Measurements from ENCODE around the gene ARHGAP22.

The ARHGAP22 gene

GRCh38 chr10:48444861-48445841 lies 159.7 kb downstream of the ARHGAP22 start:
- Histone ChIP-seq H3K36me3 (ENCODE audit: control insufficient read depth, insufficient read depth, low read length) (no peaks in the 10 kb centered on the region), H3K4me3 (ENCODE audit: insufficient read depth, low read depth, low read length, poor library complexity, severe bottlenecking) (no peak overlapping the region), H3K4me1 (ENCODE audit: control insufficient read depth, insufficient read depth, low read length, poor library complexity, severe bottlenecking) (no peaks in the 10 kb centered on the region), H3K27me3 (replicated peaks; ENCODE audit: control insufficient read depth, insufficient read depth, low read length, poor library complexity, severe bottlenecking) (no peaks in the 10 kb centered on the region), H3K9me3 (ENCODE audit: control insufficient read depth, low read length) (no peaks in the 10 kb centered on the region), H3K27ac (ENCODE audit: insufficient read depth, low read length, poor library complexity, severe bottlenecking) (no peak overlapping the region)
- no peak for DNase-seq

DNA sequence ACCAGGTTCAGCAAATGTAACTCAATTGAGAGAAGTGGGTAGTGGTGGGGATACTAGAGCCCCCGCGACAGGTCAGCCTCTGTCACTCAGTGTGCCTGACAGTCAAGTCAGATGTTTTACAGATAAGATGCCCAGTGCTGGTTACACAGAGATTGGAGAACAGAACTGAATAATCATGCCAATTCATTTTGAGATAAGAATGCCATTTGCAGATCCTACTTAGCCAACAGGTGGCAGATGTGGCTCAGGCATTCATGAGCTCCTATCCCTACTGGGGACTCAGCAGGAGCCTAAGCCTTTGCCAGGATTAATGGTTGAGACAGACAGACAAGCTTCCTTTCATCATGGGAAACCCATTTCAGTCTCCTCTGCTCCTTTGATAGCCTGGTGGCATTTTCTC lies 160.6 kb downstream of the ARHGAP22 start:
- Histone ChIP-seq H3K4me1 (ENCODE audit: control insufficient read depth, insufficient read depth, low read length, poor library complexity, severe bottlenecking) (no peaks in the 10 kb centered on the region), H3K36me3 (ENCODE audit: control insufficient read depth, insufficient read depth, low read length) (no peaks in the 10 kb centered on the region), H3K4me3 (ENCODE audit: insufficient read depth, low read depth, low read length, poor library complexity, severe bottlenecking) (no peak overlapping the region), H3K9me3 (ENCODE audit: control insufficient read depth, low read length) (no peaks in the 10 kb centered on the region), H3K27me3 (replicated peaks; ENCODE audit: control insufficient read depth, insufficient read depth, low read length, poor library complexity, severe bottlenecking) (no peaks in the 10 kb centered on the region), H3K27ac (ENCODE audit: insufficient read depth, low read length, poor library complexity, severe bottlenecking) (no peak overlapping the region)
- no peak for DNase-seq

DNA sequence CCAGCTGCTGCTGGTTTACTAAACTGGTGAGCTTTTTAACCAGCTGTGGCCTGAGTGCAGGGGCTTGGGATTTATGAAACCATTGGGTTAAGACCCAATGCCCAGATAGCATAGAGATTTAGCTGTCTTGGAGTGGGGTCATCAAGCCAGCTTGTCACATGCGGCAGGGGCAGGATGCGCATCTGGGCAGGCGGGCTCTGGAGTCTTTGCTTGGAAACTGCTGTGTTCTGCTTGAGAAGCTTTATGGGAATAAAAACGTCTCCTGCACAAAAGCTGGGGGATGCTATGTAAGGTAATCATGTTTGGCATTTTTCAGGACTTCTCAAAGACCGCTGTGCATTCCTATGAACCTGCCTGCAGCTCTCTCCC lies 162.1 kb downstream of the ARHGAP22 start:
- no peaks in the 10 kb centered on the region for H3K36me3 ChIP-seq (ENCODE audit: control insufficient read depth, insufficient read depth, low read length)
- no peak overlapping the region for H3K4me3 ChIP-seq (ENCODE audit: insufficient read depth, low read depth, low read length, poor library complexity, severe bottlenecking)
- no peaks in the 10 kb centered on the region for H3K9me3 ChIP-seq (ENCODE audit: control insufficient read depth, low read length)
- DNase-seq, result no peak
- H3K4me1 ChIP-seq (ENCODE audit: control insufficient read depth, insufficient read depth, low read length, poor library complexity, severe bottlenecking), result no peaks in the 10 kb centered on the region
- no peak overlapping the region for H3K27ac ChIP-seq (ENCODE audit: insufficient read depth, low read length, poor library complexity, severe bottlenecking)
- H3K27me3 ChIP-seq (replicated peaks; ENCODE audit: control insufficient read depth, insufficient read depth, low read length, poor library complexity, severe bottlenecking), result no peaks in the 10 kb centered on the region

DNA sequence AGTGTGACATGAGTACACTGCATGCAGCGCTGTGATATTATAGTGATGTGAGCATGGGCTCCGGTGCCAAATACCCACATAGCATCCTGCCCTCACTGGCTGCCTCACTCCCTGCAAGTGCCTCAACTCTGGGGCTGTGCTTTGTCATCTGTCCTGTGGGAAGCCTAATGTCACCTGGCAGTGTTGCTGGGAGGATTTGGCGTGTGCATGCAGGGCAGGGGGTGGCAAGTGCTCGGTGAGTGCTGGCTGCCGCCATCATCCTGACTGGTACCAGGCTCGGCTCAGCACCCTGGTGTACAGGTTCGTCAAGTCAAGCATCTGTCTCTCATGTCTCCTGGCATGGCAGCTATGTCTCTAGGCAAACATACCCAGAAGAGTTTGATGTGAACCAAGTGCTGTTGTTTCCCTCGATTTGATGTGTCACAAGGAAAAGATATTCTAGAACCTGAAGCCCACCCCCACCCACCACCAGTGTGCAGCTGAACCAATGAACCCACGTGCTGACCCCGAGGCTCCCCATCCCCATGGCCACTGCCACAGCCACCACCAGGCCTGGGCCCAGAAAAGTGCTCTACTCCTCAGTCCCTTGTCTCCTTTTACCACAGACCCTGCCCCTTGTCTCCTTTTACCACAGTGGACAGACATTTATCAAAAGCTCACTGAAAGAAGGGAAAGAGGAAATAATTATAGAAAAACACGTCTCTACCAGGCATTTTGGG lies 162.6 kb downstream of the ARHGAP22 start:
- Histone ChIP-seq H3K36me3 (ENCODE audit: control insufficient read depth, insufficient read depth, low read length) (no peaks in the 10 kb centered on the region), H3K27me3 (replicated peaks; ENCODE audit: control insufficient read depth, insufficient read depth, low read length, poor library complexity, severe bottlenecking) (no peaks in the 10 kb centered on the region), H3K9me3 (ENCODE audit: control insufficient read depth, low read length) (no peaks in the 10 kb centered on the region), H3K27ac (ENCODE audit: insufficient read depth, low read length, poor library complexity, severe bottlenecking) (no peak overlapping the region), H3K4me3 (ENCODE audit: insufficient read depth, low read depth, low read length, poor library complexity, severe bottlenecking) (no peak overlapping the region), H3K4me1 (ENCODE audit: control insufficient read depth, insufficient read depth, low read length, poor library complexity, severe bottlenecking) (no peaks in the 10 kb centered on the region)
- no peak for DNase-seq

GRCh38 chr10:48440771-48441170 lies 164.1 kb downstream of the ARHGAP22 start:
- H3K27me3 ChIP-seq (replicated peaks; ENCODE audit: control insufficient read depth, insufficient read depth, low read length, poor library complexity, severe bottlenecking), result no peaks in the 10 kb centered on the region
- H3K27ac ChIP-seq (ENCODE audit: insufficient read depth, low read length, poor library complexity, severe bottlenecking), result no peak overlapping the region
- H3K36me3 ChIP-seq (ENCODE audit: control insufficient read depth, insufficient read depth, low read length), result no peaks in the 10 kb centered on the region
- no peak overlapping the region for H3K4me3 ChIP-seq (ENCODE audit: insufficient read depth, low read depth, low read length, poor library complexity, severe bottlenecking)
- no peaks in the 10 kb centered on the region for H3K9me3 ChIP-seq (ENCODE audit: control insufficient read depth, low read length)
- H3K4me1 ChIP-seq (ENCODE audit: control insufficient read depth, insufficient read depth, low read length, poor library complexity, severe bottlenecking), result no peaks in the 10 kb centered on the region
- no peak for DNase-seq

GRCh38 chr10:48439581-48440041 lies 165.3 kb downstream of the ARHGAP22 start:
- Histone ChIP-seq H3K36me3 (ENCODE audit: control insufficient read depth, insufficient read depth, low read length) (no peaks in the 10 kb centered on the region), H3K27ac (ENCODE audit: insufficient read depth, low read length, poor library complexity, severe bottlenecking) (no peak overlapping the region), H3K27me3 (replicated peaks; ENCODE audit: control insufficient read depth, insufficient read depth, low read length, poor library complexity, severe bottlenecking) (no peaks in the 10 kb centered on the region), H3K4me3 (ENCODE audit: insufficient read depth, low read depth, low read length, poor library complexity, severe bottlenecking) (no peak overlapping the region), H3K4me1 (ENCODE audit: control insufficient read depth, insufficient read depth, low read length, poor library complexity, severe bottlenecking) (no peaks in the 10 kb centered on the region), H3K9me3 (ENCODE audit: control insufficient read depth, low read length) (no peaks in the 10 kb centered on the region)
- no peak for DNase-seq

DNA sequence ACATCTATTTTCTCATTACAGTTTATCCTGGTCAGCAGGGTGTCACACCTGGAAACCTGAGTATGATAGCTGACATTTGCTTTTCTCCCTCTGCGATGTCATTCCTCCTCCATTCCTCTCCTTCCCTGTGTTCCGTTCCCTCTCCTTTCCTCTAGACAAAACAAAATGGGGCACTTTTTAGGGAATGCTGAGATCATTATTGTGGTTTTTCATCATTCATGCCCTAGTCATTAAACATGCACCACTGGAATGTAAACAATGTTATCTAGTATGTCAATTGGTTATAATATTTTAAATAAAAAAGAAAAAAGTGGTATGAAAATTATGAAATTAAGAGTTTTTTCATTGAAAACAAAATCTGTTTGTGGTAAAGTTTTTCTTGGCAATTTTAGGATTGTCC lies 165.8 kb downstream of the ARHGAP22 start:
- Histone ChIP-seq H3K36me3 (ENCODE audit: control insufficient read depth, insufficient read depth, low read length) (no peaks in the 10 kb centered on the region), H3K4me3 (ENCODE audit: insufficient read depth, low read depth, low read length, poor library complexity, severe bottlenecking) (no peak overlapping the region), H3K9me3 (ENCODE audit: control insufficient read depth, low read length) (no peaks in the 10 kb centered on the region), H3K27me3 (replicated peaks; ENCODE audit: control insufficient read depth, insufficient read depth, low read length, poor library complexity, severe bottlenecking) (no peaks in the 10 kb centered on the region), H3K27ac (ENCODE audit: insufficient read depth, low read length, poor library complexity, severe bottlenecking) (no peak overlapping the region), H3K4me1 (ENCODE audit: control insufficient read depth, insufficient read depth, low read length, poor library complexity, severe bottlenecking) (no peaks in the 10 kb centered on the region)
- no peak for DNase-seq

DNA sequence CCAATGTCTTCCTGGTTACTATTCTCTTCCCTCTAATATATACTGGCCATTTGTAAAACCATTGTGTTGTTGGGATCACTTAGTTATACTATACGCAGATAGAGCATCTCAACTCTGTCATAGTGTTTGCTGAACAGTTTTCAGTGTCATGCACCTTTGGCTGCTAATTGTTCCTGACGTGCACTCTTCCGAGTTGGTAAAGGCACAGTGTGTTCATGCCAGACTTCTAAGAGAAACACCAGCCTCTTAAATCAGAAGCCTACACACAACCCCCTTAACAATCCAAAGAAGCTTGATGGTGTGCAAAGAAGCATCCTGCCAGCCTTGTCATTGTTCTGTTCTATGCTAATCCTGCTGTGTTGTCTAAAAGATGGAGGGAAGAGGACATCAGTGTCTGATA lies 167.3 kb downstream of the ARHGAP22 start:
- no peaks in the 10 kb centered on the region for H3K27me3 ChIP-seq (replicated peaks; ENCODE audit: control insufficient read depth, insufficient read depth, low read length, poor library complexity, severe bottlenecking)
- H3K9me3 ChIP-seq (ENCODE audit: control insufficient read depth, low read length), result no peaks in the 10 kb centered on the region
- no peak for DNase-seq
- H3K4me3 ChIP-seq (ENCODE audit: insufficient read depth, low read depth, low read length, poor library complexity, severe bottlenecking), result no peak overlapping the region
- no peak overlapping the region for H3K27ac ChIP-seq (ENCODE audit: insufficient read depth, low read length, poor library complexity, severe bottlenecking)
- H3K36me3 ChIP-seq (ENCODE audit: control insufficient read depth, insufficient read depth, low read length), result no peaks in the 10 kb centered on the region
- H3K4me1 ChIP-seq (ENCODE audit: control insufficient read depth, insufficient read depth, low read length, poor library complexity, severe bottlenecking), result no peaks in the 10 kb centered on the region

GRCh38 chr10:48431871-48432270 lies 173.0 kb downstream of the ARHGAP22 start:
- no peaks in the 10 kb centered on the region for H3K9me3 ChIP-seq (ENCODE audit: control insufficient read depth, low read length)
- H3K36me3 ChIP-seq (ENCODE audit: control insufficient read depth, insufficient read depth, low read length), result peaks cover 8% of the 10 kb centered on the region
- no peak overlapping the region for H3K4me3 ChIP-seq (ENCODE audit: insufficient read depth, low read depth, low read length, poor library complexity, severe bottlenecking)
- no peaks in the 10 kb centered on the region for H3K27me3 ChIP-seq (replicated peaks; ENCODE audit: control insufficient read depth, insufficient read depth, low read length, poor library complexity, severe bottlenecking)
- H3K27ac ChIP-seq (ENCODE audit: insufficient read depth, low read length, poor library complexity, severe bottlenecking), result no peak overlapping the region
- DNase-seq, result no peak
- H3K4me1 ChIP-seq (ENCODE audit: control insufficient read depth, insufficient read depth, low read length, poor library complexity, severe bottlenecking), result no peaks in the 10 kb centered on the region

DNA sequence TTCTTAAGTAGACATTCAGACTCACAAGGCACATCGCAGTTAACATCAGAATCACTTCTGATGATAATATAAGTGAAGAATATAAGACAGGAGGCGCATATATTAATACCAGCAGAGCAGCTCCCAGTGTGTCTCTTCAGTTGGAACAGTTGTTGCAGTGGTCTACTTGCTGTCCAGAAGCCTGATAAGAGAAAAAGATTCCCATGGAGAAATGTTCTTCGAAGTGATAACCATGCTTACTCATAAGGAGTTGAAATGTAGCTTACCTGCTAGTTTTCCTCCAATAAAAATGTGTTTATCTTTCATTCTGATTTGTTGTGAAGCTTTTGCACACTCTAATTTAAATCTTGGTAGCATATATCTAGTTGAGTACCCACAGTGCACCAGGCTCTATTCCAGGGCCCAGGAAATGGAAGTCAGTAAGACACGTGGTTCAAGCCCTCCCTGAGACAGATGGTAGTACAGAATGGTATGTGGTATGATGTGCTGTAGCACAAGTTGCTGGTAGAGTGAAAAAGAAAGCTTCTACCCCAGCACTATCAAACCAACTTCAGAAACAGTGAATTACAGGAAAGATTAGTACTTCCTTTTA lies 174.4 kb downstream of the ARHGAP22 start:
- no peak for DNase-seq
- H3K27ac ChIP-seq (ENCODE audit: insufficient read depth, low read length, poor library complexity, severe bottlenecking), result no peak overlapping the region
- H3K4me3 ChIP-seq (ENCODE audit: insufficient read depth, low read depth, low read length, poor library complexity, severe bottlenecking), result no peak overlapping the region
- H3K27me3 ChIP-seq (replicated peaks; ENCODE audit: control insufficient read depth, insufficient read depth, low read length, poor library complexity, severe bottlenecking), result no peaks in the 10 kb centered on the region
- peaks cover 14% of the 10 kb centered on the region for H3K36me3 ChIP-seq (ENCODE audit: control insufficient read depth, insufficient read depth, low read length)
- H3K9me3 ChIP-seq (ENCODE audit: control insufficient read depth, low read length), result no peaks in the 10 kb centered on the region
- no peaks in the 10 kb centered on the region for H3K4me1 ChIP-seq (ENCODE audit: control insufficient read depth, insufficient read depth, low read length, poor library complexity, severe bottlenecking)

Data from effector memory CD4-positive, alpha-beta T cell (primary cell).